ENCODE data around the gene PSTPIP2. TPM values are rescaled to one million over a fixed set of nuclear protein-coding genes. Genes with fewer than 3 reads are reported as not detected.

Gene PSTPIP2
- total RNA-seq, 2 experiments from 2014 or later, result 17.8 TPM

DNA sequence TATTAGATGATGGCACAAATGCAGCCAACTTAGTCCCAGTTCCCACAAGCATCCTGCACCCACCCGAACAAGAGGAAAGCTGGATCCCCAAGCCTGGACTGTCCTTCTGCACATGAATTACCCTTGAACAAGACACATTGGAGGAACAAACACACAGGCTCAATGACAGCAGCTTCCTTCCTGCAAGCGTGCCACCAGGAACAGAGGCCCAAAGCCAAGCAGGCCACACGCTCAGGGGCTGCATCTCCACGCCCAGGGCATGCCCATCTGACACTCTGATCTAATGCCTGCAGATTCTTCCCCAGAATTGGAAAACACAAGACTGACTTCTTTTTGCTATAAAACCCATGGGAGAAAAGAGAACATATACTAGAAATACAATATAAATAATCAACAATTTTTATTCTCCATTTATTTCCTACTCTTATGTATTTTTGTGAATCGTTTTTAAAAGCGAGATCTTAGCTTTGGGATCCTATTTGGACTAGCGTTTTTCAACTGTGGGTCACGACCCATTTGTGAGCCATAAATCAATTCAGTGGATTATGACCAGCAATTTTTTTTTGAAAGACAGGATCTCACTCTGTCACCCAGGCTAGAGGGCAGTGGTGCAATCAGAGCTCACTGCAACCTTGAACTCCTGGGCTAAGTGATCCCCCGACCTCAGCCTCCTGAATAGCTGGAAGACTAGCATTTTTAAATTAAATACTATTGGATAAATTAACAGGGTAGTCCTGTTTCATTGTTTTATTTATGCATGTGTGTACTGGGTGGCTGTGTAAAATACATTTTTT lies 34.4 kb downstream of the PSTPIP2 start:
- Mint-ChIP-seq H3K27ac (no peak overlapping the region), H3K9me3 (no peaks in the 10 kb centered on the region), H3K4me3 (no peak overlapping the region), H3K4me1 (ENCODE audit: low read depth) (peaks cover 33% of the 10 kb centered on the region), H3K36me3 (ENCODE audit: low read depth) (peaks cover 13% of the 10 kb centered on the region), H3K27me3 (no peaks in the 10 kb centered on the region)
- intact Hi-C loops (cut with micrococcal nuclease), result no loop called here
- ATAC-seq (no peak), DNase-seq (no peak)
- ChIA-PET POLR2A (no interaction called here), CTCF (no interaction called here)
- TF ChIP-seq, protein P1, sequence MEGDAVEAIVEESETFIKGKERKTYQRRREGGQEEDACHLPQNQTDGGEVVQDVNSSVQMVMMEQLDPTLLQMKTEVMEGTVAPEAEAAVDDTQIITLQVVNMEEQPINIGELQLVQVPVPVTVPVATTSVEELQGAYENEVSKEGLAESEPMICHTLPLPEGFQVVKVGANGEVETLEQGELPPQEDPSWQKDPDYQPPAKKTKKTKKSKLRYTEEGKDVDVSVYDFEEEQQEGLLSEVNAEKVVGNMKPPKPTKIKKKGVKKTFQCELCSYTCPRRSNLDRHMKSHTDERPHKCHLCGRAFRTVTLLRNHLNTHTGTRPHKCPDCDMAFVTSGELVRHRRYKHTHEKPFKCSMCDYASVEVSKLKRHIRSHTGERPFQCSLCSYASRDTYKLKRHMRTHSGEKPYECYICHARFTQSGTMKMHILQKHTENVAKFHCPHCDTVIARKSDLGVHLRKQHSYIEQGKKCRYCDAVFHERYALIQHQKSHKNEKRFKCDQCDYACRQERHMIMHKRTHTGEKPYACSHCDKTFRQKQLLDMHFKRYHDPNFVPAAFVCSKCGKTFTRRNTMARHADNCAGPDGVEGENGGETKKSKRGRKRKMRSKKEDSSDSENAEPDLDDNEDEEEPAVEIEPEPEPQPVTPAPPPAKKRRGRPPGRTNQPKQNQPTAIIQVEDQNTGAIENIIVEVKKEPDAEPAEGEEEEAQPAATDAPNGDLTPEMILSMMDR (IDR thresholded peaks at IDR 0.05), result no peak

DNA sequence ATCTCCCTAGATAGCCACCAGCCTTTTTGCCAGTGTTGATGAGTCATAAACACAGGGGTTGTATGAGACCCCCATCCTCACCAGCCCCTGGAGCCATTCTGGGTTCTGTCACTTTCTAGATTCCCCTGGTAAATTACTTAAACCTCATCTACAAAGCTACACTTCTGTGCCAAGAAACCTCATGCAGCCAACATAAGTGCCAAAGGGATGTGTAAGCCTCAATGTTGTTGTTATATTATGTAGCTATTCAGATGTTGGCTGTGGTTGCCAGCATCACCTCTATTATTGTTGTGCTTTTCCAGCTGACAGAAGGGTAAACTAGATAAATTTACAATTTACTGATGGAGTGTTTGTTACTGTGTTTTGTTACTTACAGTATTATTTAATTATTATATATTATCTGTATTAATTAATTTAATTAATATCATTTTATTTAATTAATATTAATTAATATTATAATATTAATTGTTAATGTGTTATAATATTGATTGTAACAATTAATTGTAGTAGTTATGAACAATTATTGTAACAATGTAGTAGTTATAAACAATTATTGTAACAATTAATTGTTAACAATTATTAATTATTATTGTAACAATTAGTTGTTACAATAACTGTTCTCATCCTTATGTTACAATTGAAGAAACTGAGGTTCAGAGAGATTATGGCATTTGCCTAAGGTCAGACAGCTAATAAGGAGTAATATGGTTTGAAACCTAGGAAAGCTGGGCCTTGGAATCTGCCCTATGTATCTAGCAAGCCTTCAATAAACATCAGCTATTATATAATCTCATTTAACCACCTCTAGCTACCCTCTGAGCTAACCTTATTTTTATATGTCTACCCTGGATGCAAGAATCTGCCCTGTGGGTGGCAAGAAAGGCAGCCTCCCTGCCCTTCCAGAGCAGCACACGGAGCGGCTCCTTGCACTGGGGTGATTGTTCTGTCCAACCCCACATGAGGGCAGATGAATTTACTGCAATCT lies 36.1 kb downstream of the PSTPIP2 start:
- TF ChIP-seq, protein P1 (IDR thresholded peaks at IDR 0.05), result no peak
- H3K9me3 Mint-ChIP-seq, result no peaks in the 10 kb centered on the region
- H3K4me3 Mint-ChIP-seq, result no peak overlapping the region
- ChIA-PET POLR2A (no interaction called here), CTCF (interaction anchor here (0.6 to 2.6 kb wide), 3 partner anchors 19 to 87 kb away, joined by 3 to 11 read pairs (median 4); no protein-coding TSS in a partner anchor)
- H3K27me3 Mint-ChIP-seq, result no peaks in the 10 kb centered on the region
- intact Hi-C loops (cut with micrococcal nuclease), result no loop called here
- peaks cover 20% of the 10 kb centered on the region for H3K4me1 Mint-ChIP-seq (ENCODE audit: low read depth)
- DNase-seq (no peak), ATAC-seq (no peak)
- peaks cover 16% of the 10 kb centered on the region for H3K36me3 Mint-ChIP-seq (ENCODE audit: low read depth)
- no peak overlapping the region for H3K27ac Mint-ChIP-seq

DNA sequence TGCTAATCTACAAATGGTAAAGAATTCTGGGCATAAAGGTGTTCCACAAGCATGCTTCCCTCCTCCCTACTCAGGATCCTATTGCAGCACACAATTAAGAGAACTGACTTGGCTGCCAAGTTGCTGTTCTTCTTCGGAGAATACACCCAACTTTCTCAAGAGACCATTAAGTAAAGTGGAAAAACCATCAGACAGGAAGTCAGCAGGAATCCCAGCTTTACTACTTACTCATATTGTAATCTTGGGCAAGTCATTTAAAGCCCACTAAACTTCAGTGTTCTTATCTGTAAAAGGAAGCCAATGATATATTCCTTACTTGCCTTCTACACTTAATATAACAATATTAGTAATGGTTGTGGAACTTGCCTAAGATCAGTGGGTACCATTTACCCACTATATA lies 37.8 kb downstream of the PSTPIP2 start:
- CTCF ChIA-PET, result interaction anchor here (1.0 to 2.6 kb wide), 3 partner anchors 38 to 154 kb away, joined by 3 to 11 read pairs (median 6); no protein-coding TSS in a partner anchor
- H3K4me3 Mint-ChIP-seq, result no peak overlapping the region
- H3K9me3 Mint-ChIP-seq, result no peaks in the 10 kb centered on the region
- H3K4me1 Mint-ChIP-seq (ENCODE audit: low read depth), result peaks cover 5% of the 10 kb centered on the region
- DNase-seq (no peak), ATAC-seq (no peak)
- TF ChIP-seq, protein P1 (IDR thresholded peaks at IDR 0.05), result no peak
- intact Hi-C loops (cut with micrococcal nuclease), result no loop called here
- no peaks in the 10 kb centered on the region for H3K27me3 Mint-ChIP-seq
- H3K27ac Mint-ChIP-seq, result no peak overlapping the region
- POLR2A ChIA-PET, result interaction anchor here (1.4 kb wide), 1 partner anchor 63 kb away, joined by 3 read pairs; no protein-coding TSS in a partner anchor
- peaks cover 9% of the 10 kb centered on the region for H3K36me3 Mint-ChIP-seq (ENCODE audit: low read depth)

DNA sequence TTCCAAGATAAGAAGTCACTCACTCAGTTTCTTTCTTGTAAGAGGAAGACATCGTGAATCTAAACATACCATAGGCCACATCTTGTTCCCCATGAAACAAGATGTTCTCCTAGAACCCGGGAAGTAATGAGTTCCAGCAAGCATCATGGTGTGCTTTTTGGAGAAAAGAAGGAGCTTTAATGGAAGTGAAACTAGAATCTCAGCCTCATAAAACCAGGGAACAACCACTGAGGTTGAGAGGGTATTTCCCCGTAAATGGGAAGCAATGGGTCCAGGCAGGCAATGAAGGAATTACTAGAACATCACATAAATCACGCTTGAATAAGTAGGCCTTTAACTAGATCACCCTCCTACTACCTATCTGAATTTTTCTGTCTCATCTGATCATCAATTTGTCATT lies 40.3 kb downstream of the PSTPIP2 start:
- Mint-ChIP-seq H3K27me3 (peaks cover 4% of the 10 kb centered on the region), H3K9me3 (no peaks in the 10 kb centered on the region), H3K4me1 (ENCODE audit: low read depth) (peaks cover 11% of the 10 kb centered on the region), H3K4me3 (no peak overlapping the region), H3K36me3 (ENCODE audit: low read depth) (peaks cover 10% of the 10 kb centered on the region), H3K27ac (no peak overlapping the region)
- TF ChIP-seq, protein P1 (IDR thresholded peaks at IDR 0.05), result no peak
- POLR2A ChIA-PET, result no interaction called here
- intact Hi-C loops (cut with micrococcal nuclease), result no loop called here
- CTCF ChIA-PET, result interaction anchor here (1.4 kb wide), 1 partner anchor 42 kb away, joined by 3 read pairs; no protein-coding TSS in a partner anchor
- ATAC-seq (no peak), DNase-seq (no peak)
